ENCODE measurements around the gene MTFMT. TPM values are rescaled to one million over a fixed set of nuclear protein-coding genes. Genes with fewer than 3 reads are reported as not detected.

The MTFMT gene
- total and polyA plus RNA-seq, 2 of the 4 experiments (the other 2 are of a cell fraction) = 8.9 to 21.3 TPM

- no peak for TF ChIP-seq MXI1 (IDR thresholded peaks at IDR 0.05; ENCODE audit: borderline replicate concordance, low read depth, low read length)
- TF ChIP-seq CHD1 (IDR thresholded peaks at IDR 0.05; ENCODE audit: low read depth, low read length) = no peak
Measured at GRCh38 chr15:65067645-65068402, 38.4 kb upstream of the MTFMT start, which contains the start of gene RASL12 (continued).

- Histone ChIP-seq H2AK9ac (replicated peaks; ENCODE audit: low read depth, low read length, poor library complexity) (no peak overlapping the region), H3K4me2 (ENCODE audit: low read depth, low read length) (no peak overlapping the region; the same call in 1 of the 2 replicates), H2AK5ac (ENCODE audit: low read depth, low read length) (peak overlapping the region; percentile 47), H3K23ac (ENCODE audit: low read depth, low read length) (no peak overlapping the region), H4K5ac (ENCODE audit: low read depth, low read length) (no peak overlapping the region; the same call in 1 of the 2 replicates), H3K14ac (replicated peaks; ENCODE audit: low read depth, low read length) (no peak overlapping the region), H3K9me1 (ENCODE audit: insufficient read depth, low read length) (peaks cover 32% of the 10 kb centered on the region), H2AFZ (replicated peaks; ENCODE audit: low read length, poor library complexity) (no peak overlapping the region), H3K36me3 (ENCODE audit: control insufficient read depth, insufficient read depth, low read length) (no peaks in the 10 kb centered on the region), H4K20me1 (ENCODE audit: insufficient read depth, low read length) (peaks cover 9% of the 10 kb centered on the region), H3K79me1 (ENCODE audit: low read depth in 1 of 2, low read length in 2 of 2) (no peaks in the 10 kb centered on the region), H4K91ac (ENCODE audit: insufficient read depth, low read depth, low read length) (0 out of 2 replicates have a peak overlapping the region, but pooled peaks have one; percentile 3), H3K4ac (ENCODE audit: low read depth, low read length) (peak overlapping the region; percentile 44; the same call in 1 of the 2 replicates), H3K18ac (ENCODE audit: low read depth, low read length) (no peak overlapping the region; the same call in 1 of the 2 replicates), H3K9ac (ENCODE audit: low read depth, low read length) (no peak overlapping the region; the same call in 1 of the 2 replicates), H2BK120ac (ENCODE audit: low read depth, low read length) (peak overlapping the region; percentile 21), H3K56ac (ENCODE audit: extremely low read depth, insufficient read depth, low read length) (no peak overlapping the region), H2BK15ac (ENCODE audit: low read depth, low read length) (no peak overlapping the region), H3K9me3 (ENCODE audit: control insufficient read depth, insufficient read depth, low read length) (no peaks in the 10 kb centered on the region), H2BK5ac (ENCODE audit: low read depth, low read length, poor library complexity, severe bottlenecking) (no peak overlapping the region), H2BK20ac (ENCODE audit: low read depth, low read length) (0 out of 2 replicates have a peak overlapping the region, but pooled peaks have one; percentile 16), H3K27ac (ENCODE audit: insufficient read depth, low read length) (no peak overlapping the region), H3K4me3 (ENCODE audit: insufficient read depth, low read depth, low read length) (no peak overlapping the region; the same call in 1 of the 2 replicates), H3K4me1 (ENCODE audit: control insufficient read depth, insufficient read depth, low read length) (peaks cover 41% of the 10 kb centered on the region), H3K27me3 (ENCODE audit: control insufficient read depth, insufficient read depth, low read length) (peaks cover 19% of the 10 kb centered on the region), H4K8ac (ENCODE audit: low read depth in 2 of 2, low read length in 2 of 2) (no peak overlapping the region; a peak in 1 of 4 replicates)
- in situ Hi-C loops (cut with MboI; ENCODE audit: low sequenced_read_pairs) = no loop called here
- no peak for TF ChIP-seq RCOR1 (IDR thresholded peaks at IDR 0.05; ENCODE audit: insufficient replicate concordance, low read length)
- TF ChIP-seq MAZ (IDR thresholded peaks at IDR 0.05; ENCODE audit: borderline replicate concordance, low read depth, low read length) = no peak
- TF ChIP-seq MXI1 (IDR thresholded peaks at IDR 0.05; ENCODE audit: borderline replicate concordance, low read depth, low read length) = no peak
- TF ChIP-seq SMC3 (IDR thresholded peaks at IDR 0.05; ENCODE audit: low read depth, low read length) = no peak
- ChIA-PET POLR2A (ENCODE audit: unreplicated experiment) (no interaction called here), CTCF (no interaction called here)
- 43% methylated on average over 5 of the region's 8 CpGs; no CpG with 5 or more reads in 1 of the 2 experiments for WGBS, 2 experiments (ENCODE audit: extremely low coverage in 2 of 2, insufficient read length in 1 of 2)
- DNase-seq (no peak), ATAC-seq (ENCODE audit: low read depth) (no peak)
- intact Hi-C loops (cut with micrococcal nuclease) = no loop called here
- no TSS peak for BruUV-seq (replicated peaks)
- dilution Hi-C loops (cut with HindIII; ENCODE audit: low sequenced_read_pairs, unreplicated experiment) = no loop called here
Measured at GRCh38 chr15:65067317-65067644, 37.8 kb upstream of the MTFMT start.

All from IMR-90 (cell line).